Dendritic cell treated with granulocyte-macrophage colony-stimulating factor and Interleukin-4, amounts not matched to agents 40 ng/mL and 50 ng/mL, for 4 days (primary cell): ENCODE measurements around the gene PRM3.
A peak's percentile ranks its signal among the peaks of the same experiment; 100 is the strongest.

Experiments
- H3K27ac Mint-ChIP-seq: one replicate; pipeline ENCODE4 v1.8.0; 2022; ENCODE audit warnings: mild to moderate bottlenecking, mixed read lengths
- H3K27me3 Mint-ChIP-seq: one replicate; pipeline ENCODE4 v1.8.0; 2022; ENCODE audit warnings: mild to moderate bottlenecking, mixed read lengths
- H3K36me3 Mint-ChIP-seq: one replicate; pipeline ENCODE4 v1.8.0; 2022; ENCODE audit warnings: low read depth, mixed read lengths
- H3K4me1 Mint-ChIP-seq: one replicate; pipeline ENCODE4 v1.8.0; 2022; ENCODE audit warnings: low read depth, mixed read lengths
- H3K4me3 Mint-ChIP-seq: one replicate; pipeline ENCODE4 v1.8.0; 2022; ENCODE audit warnings: mild to moderate bottlenecking, moderate library complexity, mixed read lengths
- H3K9me3 Mint-ChIP-seq: one replicate; pipeline ENCODE4 v1.8.0; 2022; ENCODE audit warnings: mixed read lengths
- intact Hi-C: fragments of 100-400 bp; cut with micrococcal nuclease; formaldehyde crosslinking; loops from one replicate; pipeline ENCODE4 v1.15.0; 2022

PRM3 gene

DNA sequence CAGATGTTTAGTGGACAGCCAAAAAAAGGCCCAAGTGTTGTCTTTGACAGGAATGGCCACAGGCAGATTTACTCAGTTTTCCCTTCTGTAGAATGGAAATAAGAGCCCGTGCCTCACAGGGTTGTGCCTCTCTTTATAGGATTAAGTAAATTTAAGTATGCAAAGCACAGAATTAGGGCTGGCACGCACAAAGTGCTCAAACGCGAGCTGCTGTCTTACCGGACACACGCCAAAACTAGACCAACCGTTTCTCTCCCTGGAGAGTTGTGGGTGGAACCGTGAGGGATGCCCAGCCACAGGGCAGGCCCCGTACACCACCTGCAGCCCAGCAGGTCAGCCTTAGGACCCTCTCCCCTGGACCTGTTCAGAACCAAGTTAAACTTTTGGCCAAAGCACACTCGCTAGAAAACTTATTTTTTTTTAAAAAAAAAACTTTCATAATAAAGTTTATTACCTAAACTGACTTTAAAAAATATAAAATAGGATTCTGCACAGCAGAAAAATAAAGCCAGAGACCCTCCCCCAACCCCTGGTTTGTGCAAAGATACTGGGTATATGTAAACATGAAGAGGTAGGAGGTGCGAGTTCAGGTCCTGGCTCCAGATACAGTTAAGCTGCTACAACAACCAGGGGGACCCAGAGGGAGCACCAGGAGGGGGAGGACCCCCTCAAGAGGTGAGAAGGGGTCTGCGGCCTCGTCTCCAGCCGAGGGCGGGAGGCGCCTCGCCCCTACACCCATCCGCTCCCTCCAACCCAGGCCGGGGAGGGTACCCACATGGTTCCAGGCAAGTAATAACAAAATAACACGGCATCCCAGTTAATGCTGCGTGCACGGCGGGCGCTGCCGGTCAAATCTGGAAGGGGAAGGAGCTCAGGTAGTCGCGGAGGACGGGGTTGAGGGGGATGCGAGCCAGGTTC lies 19.2 kb downstream of the PRM3 start:
- Mint-ChIP-seq H3K27ac (peak overlapping the region; percentile 99), H3K36me3 (peaks cover 47% of the 10 kb centered on the region), H3K9me3 (no peaks in the 10 kb centered on the region), H3K27me3 (no peaks in the 10 kb centered on the region), H3K4me3 (peak overlapping the region; percentile 92), H3K4me1 (peaks cover 55% of the 10 kb centered on the region)
- intact Hi-C loops = loop anchor here (5.0 to 10.0 kb wide), 2 partner anchors 72 to 119 kb away; no protein-coding TSS in a partner anchor

DNA sequence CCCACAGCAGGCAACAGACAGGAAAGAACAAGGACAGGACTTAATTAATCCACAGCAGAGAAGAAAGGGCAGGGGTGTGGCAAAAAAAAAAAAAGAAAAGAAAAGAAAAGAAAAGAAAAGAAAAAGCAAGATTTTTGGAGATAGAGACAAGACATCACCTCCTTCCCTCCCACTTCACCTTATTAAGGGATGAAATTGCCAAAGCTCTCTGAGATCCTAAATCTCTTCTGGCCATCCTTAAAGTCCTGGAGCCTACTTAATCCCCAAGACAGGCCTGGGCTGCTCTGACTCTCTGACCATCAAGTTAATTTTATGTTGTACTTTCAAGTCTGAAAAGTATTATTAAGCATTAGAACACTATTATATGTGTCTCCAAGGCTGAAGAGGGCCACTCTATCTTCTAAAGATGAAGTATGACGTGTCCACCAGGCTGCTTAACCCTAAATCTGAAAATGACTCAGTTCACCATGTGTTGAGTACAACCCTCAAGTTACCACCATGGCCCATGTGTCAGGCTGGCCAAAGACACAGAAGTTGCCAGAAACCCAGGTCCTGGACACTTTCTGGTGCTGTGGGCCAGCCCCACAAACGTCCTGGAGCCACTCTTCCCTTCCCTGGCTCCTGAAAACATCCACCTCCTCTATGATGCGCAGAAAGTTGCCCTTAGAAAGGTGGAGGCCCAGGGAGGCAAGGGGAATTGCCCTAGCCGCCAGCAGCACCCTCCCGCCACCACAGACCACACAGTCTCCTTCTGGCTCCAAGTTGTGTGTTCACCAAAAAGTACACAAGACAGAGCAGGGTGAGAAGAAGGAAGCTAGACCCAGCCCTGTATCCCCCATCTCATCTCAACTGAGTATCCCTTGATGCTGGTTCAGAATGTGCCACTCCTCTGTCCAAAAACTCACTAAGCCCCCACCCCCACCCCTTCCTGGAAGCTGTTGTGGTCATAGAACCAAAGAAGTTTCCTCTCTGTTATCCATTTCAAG lies 20.1 kb downstream of the PRM3 start:
- peak overlapping the region; percentile 99 for H3K27ac Mint-ChIP-seq
- no peaks in the 10 kb centered on the region for H3K9me3 Mint-ChIP-seq
- H3K27me3 Mint-ChIP-seq = no peaks in the 10 kb centered on the region
- intact Hi-C loops = loop anchor here (5.0 to 10.0 kb wide), 2 partner anchors 71 to 119 kb away; no protein-coding TSS in a partner anchor
- peak overlapping the region; percentile 92 for H3K4me3 Mint-ChIP-seq
- peaks cover 47% of the 10 kb centered on the region for H3K36me3 Mint-ChIP-seq
- H3K4me1 Mint-ChIP-seq = peaks cover 45% of the 10 kb centered on the region

DNA sequence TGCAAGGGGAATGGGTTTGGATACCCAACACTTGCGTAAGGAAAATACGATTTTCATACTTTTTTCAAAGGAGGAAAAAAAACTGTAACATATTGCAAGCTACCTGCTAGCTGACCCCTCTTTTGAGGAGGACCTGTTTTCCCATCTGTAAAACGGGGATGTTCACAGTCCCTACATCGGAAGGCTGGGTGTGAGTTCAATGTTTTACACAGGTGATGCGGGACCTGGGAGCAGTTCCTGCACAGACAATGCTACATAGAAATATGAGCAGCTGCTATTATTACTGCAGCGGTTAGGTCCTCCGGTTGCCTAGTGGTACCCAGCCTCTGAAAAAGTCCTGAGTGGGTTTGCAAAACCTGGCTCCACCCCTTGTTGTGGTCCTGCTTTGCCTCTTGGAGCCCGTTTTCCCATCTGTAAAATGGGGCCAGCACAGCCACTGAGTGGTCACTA lies 20.9 kb downstream of the PRM3 start:
- peaks cover 47% of the 10 kb centered on the region for H3K36me3 Mint-ChIP-seq

DNA sequence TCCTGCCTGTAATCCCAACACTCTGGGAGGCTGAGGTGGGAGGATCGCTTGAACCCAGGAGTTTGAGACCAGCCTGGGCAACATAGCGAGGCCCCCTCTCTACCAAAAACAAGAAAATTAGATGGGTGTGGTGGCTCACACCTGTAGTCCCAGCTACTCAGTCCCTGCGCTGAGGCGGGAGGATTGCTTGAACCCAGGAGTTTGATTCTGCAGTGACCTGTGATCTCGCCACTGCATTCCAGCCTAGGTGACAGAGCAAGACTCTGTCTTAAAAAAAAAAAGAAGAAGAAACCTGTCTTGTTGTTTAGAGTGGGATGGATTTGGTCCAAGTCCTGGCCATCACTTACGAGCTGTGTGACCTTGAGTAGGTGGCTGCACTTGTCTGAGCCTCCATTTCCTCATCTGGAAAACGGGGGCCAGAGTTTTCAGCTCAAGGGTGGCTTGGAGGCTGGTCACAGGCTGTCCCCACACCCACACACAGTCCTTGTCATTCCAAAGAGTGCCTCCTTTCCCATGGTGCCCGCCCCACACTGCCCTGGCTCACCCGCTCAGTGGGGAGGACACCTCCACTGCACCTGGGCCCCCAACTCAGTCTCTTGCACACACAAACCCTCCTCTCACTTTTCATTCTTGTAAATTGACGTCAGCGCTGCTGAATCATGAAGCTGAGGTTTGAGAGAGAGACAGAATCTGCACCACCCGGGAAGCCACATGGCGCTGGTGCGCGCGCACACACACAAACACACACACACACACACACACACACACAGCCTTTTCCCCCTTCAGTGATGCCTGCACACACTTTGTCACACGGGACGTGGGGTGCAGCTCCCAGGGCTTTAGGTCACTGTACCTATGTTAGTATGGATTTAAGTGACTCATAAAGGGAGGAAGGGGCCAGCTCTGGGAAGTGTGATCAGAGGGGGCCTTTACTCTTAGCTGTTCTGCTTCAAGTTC lies 21.6 kb downstream of the PRM3 start:
- peaks cover 47% of the 10 kb centered on the region for H3K36me3 Mint-ChIP-seq
- intact Hi-C loops = loop anchor here (1.0 to 10.0 kb wide), 3 partner anchors 70 to 287 kb away; no protein-coding TSS in a partner anchor
- H3K27me3 Mint-ChIP-seq = no peaks in the 10 kb centered on the region
- H3K27ac Mint-ChIP-seq = peak overlapping the region; percentile 99
- H3K9me3 Mint-ChIP-seq = no peaks in the 10 kb centered on the region
- peak overlapping the region; percentile 92 for H3K4me3 Mint-ChIP-seq
- H3K4me1 Mint-ChIP-seq = peaks cover 34% of the 10 kb centered on the region

More for the DNA sequence above, 20.9 kb downstream of the PRM3 start:
- no peaks in the 10 kb centered on the region for H3K9me3 Mint-ChIP-seq
- peak overlapping the region; percentile 99 for H3K27ac Mint-ChIP-seq
- peak overlapping the region; percentile 92 for H3K4me3 Mint-ChIP-seq
- H3K27me3 Mint-ChIP-seq = no peaks in the 10 kb centered on the region
- intact Hi-C loops = loop anchor here (1.0 to 10.0 kb wide), 3 partner anchors 70 to 287 kb away; no protein-coding TSS in a partner anchor
- H3K4me1 Mint-ChIP-seq = peaks cover 39% of the 10 kb centered on the region

DNA sequence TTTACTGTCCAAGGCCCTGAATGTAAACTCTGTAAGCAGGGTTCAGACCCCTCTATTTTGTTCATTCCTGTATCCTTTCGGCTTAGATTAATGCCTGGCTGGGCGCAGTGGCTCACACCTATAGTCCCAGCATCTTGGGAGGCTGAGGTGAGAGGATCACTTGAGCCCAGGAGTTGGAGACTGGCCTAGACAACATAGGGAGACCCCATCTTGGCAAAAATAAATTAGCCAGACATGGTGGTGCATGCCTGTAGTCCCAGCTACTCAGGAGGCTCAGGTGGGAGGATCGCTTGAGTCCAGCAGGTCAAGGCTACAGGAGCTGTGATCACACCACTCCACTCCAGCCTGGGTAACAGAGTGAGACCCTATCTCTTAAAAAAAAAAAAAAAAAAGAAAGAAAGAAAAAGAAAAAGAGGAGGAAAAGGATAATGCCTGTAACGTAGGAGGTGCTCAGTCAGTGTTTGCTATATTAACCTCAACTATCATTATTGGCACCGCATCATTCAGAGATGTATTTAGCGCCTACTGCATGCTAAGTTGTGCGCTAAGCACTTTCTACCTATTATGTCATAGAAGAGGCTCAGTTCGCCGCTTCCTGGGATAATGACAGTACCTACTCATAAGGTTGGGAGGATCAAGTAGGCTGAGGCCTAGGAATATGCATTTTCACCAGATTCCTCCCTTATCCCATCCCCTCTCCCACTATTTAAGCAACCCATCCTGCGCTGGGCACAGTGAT lies 22.5 kb downstream of the PRM3 start:
- H3K9me3 Mint-ChIP-seq = no peaks in the 10 kb centered on the region
- intact Hi-C loops = loop anchor here (5.0 to 10.0 kb wide), 2 partner anchors 69 to 116 kb away; no protein-coding TSS in a partner anchor
- no peaks in the 10 kb centered on the region for H3K27me3 Mint-ChIP-seq
- H3K36me3 Mint-ChIP-seq = peaks cover 40% of the 10 kb centered on the region
- H3K27ac Mint-ChIP-seq = peak overlapping the region; percentile 99
- H3K4me3 Mint-ChIP-seq = no peak overlapping the region
- H3K4me1 Mint-ChIP-seq = peaks cover 36% of the 10 kb centered on the region

DNA sequence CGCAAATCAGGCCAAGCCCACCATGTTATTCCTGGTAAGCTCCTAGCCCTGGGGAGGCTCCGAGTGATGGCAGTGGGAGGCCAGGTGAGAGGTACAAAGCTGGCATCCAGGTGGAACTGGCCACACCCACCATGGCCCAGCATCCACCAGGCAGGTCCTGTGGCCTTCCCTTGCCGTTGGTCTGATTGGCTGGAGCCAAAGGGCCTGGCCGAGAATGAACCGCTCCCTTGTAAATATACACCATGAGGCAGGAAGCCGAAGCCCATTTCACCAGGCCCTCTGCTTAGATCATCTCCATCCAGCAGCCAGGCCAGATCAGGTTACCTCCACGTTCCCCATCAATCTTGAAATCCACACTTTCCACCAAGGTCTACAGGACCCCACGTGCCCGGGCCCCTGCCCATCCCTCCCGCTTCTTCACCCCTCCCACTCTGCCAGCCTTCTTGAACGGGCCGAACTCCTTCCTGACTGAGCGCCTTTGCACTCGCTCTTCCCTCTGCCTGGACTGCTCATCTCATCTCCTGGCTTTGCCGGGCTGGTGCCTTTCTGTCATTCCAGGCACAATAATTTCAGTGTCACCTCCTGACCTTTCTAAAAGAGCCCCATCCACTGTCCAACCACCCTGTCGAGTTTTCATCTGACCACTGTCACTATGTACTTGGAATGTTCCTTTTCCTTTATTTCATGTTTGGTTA lies 23.2 kb downstream of the PRM3 start:
- Mint-ChIP-seq H3K4me3 (no peak overlapping the region), H3K36me3 (peaks cover 37% of the 10 kb centered on the region), H3K27me3 (peaks cover 2% of the 10 kb centered on the region), H3K9me3 (no peaks in the 10 kb centered on the region), H3K27ac (peak overlapping the region; percentile 77), H3K4me1 (peaks cover 39% of the 10 kb centered on the region)
- intact Hi-C loops = loop anchor here (5.0 to 10.0 kb wide), 2 partner anchors 68 to 115 kb away; no protein-coding TSS in a partner anchor

DNA sequence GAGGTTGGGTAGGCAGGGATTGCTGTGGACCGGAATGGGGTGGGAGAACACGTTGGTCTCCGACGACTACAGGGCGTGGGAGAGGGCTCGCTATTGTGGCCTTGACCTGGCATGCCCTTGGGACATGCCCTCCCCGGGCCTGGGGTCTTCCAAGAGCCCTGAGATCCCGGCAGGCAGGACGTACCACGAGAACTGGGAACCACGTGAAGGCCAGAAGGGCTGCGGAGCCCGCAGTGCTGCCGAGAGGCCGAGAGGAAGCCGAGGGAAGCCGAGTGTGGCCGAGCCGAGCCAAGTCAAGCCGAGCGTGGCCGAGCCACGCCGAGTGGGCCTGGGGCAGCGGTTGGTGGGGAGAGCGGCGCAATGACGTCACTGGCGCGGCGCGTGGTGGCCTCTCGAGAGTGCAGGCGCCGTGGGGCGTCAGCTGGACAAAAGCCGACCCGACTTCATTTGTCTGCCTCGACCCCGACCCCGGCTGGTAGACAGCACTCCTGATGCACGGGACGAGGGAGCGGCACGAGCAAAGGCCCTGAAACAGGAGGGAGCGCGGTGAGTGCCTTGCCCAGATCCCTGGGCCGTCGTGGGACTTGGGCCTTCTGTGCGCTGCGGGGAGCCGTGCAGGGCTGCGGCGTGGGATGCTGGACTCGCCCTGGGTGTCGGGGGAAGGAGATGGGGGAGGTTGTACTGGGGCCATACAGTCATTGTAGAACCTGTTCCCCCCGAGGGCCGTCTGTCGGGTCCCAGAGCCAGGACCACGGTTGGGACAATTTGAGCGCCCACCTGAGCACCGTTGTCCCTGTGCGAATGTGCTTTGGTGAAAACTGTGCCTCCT lies 24.0 kb downstream of the PRM3 start:
- peaks cover 29% of the 10 kb centered on the region for H3K36me3 Mint-ChIP-seq
- intact Hi-C loops = loop anchor here (5.0 to 10.0 kb wide), 2 partner anchors 67 to 115 kb away; no protein-coding TSS in a partner anchor
- H3K27ac Mint-ChIP-seq = peak overlapping the region; percentile 55

DNA sequence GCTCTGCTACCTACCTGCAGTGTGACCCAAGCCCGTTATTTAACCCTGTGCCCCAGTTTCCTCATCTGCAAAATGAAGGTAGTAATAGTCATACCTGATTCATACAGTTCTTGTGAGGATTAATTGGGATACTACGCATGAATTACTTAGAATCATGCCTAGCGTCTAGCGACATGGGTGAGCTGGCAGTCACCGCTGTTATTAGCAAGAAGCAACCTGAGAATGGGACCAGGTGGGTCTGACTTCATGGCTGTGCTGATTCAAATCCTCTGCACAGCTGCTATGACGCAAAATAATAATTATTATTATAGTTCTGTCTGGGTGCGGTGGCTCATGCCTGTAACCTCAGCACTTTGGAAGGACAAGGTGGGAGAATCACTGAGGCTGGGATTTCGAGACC lies 25.3 kb downstream of the PRM3 start:
- Mint-ChIP-seq H3K9me3 (no peaks in the 10 kb centered on the region), H3K4me1 (peaks cover 38% of the 10 kb centered on the region), H3K4me3 (no peak overlapping the region), H3K36me3 (peaks cover 16% of the 10 kb centered on the region), H3K27me3 (peaks cover 3% of the 10 kb centered on the region), H3K27ac (peak overlapping the region; percentile 55)
- intact Hi-C loops = no loop called here

More for the DNA sequence above, 24.0 kb downstream of the PRM3 start:
- Mint-ChIP-seq H3K9me3 (no peaks in the 10 kb centered on the region), H3K4me1 (peaks cover 46% of the 10 kb centered on the region), H3K4me3 (no peak overlapping the region), H3K27me3 (peaks cover 3% of the 10 kb centered on the region)

DNA sequence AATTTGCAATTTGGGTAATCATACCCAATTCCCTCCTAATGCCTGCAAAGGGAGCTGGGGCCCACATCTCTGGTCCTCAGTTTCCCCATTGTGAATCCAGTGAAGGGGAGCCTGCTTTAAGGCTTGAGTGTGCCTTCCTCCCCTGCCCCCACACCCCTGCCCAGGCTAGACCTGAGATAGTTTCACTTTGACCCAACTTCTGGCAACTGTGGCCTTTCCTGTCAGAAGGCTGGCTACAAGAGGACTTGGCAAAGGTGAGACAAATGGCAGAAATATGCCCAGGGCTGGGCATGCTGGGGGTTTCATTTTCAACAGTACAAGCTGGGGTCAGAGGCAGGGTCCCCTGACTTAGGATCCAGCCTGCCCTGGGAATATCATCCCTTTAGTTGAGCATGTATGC lies 27.4 kb downstream of the PRM3 start:
- Mint-ChIP-seq H3K4me3 (no peak overlapping the region), H3K27me3 (peaks cover 3% of the 10 kb centered on the region), H3K4me1 (peaks cover 23% of the 10 kb centered on the region), H3K36me3 (no peaks in the 10 kb centered on the region), H3K9me3 (no peaks in the 10 kb centered on the region), H3K27ac (no peak overlapping the region)
- intact Hi-C loops = no loop called here

DNA sequence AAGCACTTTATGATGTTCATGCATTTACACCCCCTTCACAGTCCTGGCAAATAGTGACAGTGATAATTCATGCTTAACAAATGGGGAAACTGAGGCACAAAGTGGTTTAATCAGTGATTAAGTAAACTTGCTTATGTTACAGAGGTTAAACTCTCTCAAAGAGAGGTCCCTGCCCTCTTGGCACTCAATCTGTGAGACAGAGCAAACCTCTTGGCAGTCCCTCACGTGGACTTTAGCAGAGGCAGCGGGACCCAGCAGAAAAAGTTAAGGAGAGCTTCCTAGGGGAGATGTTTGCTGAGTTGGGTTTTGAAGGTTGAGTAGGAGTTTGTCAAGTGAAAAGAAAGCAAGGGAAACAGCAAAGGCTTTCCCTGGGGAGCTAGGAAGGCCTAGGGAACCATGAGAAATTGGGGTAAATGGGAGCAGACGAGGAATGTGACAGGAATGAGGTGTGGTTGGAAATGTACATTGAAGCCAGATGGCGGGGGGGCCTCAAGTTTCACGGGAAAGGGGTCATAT lies 28.1 kb downstream of the PRM3 start:
- H3K27me3 Mint-ChIP-seq = peaks cover 6% of the 10 kb centered on the region
- H3K4me1 Mint-ChIP-seq = peaks cover 22% of the 10 kb centered on the region
- H3K36me3 Mint-ChIP-seq = no peaks in the 10 kb centered on the region
- intact Hi-C loops = no loop called here
- no peak overlapping the region for H3K27ac Mint-ChIP-seq
- H3K9me3 Mint-ChIP-seq = no peaks in the 10 kb centered on the region
- H3K4me3 Mint-ChIP-seq = no peak overlapping the region

DNA sequence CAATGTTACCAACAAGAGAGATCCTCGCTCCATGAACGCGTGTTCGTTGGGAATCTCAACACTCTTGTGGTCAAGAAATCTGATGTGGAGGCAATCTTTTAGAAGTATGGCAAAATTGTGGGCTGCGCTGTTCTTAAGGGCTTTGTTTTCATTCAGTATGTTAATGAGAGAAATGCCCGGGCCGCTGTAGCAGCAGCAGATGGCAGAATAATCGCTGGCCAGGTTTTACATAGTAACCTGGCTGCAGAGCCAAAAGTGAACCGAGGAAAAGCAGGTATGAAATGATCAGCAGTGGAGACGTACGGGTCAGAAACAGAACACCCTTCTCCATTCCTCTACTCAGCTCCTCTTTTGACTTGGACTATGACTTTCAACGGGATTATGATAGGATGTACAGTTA lies 30.8 kb downstream of the PRM3 start:
- no peaks in the 10 kb centered on the region for H3K9me3 Mint-ChIP-seq
- H3K4me1 Mint-ChIP-seq = peaks cover 26% of the 10 kb centered on the region
- H3K27me3 Mint-ChIP-seq = peaks cover 6% of the 10 kb centered on the region
- H3K4me3 Mint-ChIP-seq = no peak overlapping the region
- H3K27ac Mint-ChIP-seq = no peak overlapping the region
- no peaks in the 10 kb centered on the region for H3K36me3 Mint-ChIP-seq
- intact Hi-C loops = no loop called here
